ENCODE results near the gene ALK.

- TF ChIP-seq POLR2A (IDR thresholded peaks at IDR 0.05) (no peak), CTCF (IDR thresholded peaks at IDR 0.05) (no peak)
These were observed 171.5 kb downstream of the ALK start for GRCh38 chr2:29749843-29750242.

Data from thyroid gland (tissue), 4 donors.